Measurements from ENCODE around the gene LTV1. TPM values are rescaled to one million over a fixed set of nuclear protein-coding genes. Genes with fewer than 3 reads are reported as not detected.
"Not testable (repeated sequence)": the region's sequence is repeated elsewhere in the genome, so short reads cannot be mapped to it uniquely, and the experiment has no call there.

LTV1 gene
- total RNA-seq, 1 experiment from 2014 or later = 37.4 TPM

DNA sequence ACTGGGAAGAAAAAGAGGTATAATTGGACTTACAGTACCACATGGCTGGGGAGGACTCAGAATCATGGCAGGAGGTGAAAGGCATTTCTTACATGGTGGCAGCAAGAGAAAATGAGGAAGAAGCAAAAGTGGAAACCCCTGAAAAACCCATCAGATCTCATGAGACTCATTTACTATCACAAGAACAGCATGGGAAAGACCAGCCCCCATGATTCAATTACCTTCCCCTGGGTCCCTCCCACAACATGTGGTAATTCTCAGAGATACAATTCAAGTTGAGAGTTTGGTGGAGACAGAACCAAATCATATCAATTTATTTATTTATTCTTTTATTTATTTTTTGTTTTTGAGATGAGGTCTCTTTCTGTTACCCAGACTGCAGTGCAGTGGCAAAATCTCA is 31.4 kb downstream of the LTV1 start:
- in situ Hi-C loops (cut with HindIII; ENCODE audit: low pct_unique_long_range_greater_than_20kb, low sequenced_read_pairs); DNase-seq (ENCODE audit: low read depth, low spot score): not testable (repeated sequence)

DNA sequence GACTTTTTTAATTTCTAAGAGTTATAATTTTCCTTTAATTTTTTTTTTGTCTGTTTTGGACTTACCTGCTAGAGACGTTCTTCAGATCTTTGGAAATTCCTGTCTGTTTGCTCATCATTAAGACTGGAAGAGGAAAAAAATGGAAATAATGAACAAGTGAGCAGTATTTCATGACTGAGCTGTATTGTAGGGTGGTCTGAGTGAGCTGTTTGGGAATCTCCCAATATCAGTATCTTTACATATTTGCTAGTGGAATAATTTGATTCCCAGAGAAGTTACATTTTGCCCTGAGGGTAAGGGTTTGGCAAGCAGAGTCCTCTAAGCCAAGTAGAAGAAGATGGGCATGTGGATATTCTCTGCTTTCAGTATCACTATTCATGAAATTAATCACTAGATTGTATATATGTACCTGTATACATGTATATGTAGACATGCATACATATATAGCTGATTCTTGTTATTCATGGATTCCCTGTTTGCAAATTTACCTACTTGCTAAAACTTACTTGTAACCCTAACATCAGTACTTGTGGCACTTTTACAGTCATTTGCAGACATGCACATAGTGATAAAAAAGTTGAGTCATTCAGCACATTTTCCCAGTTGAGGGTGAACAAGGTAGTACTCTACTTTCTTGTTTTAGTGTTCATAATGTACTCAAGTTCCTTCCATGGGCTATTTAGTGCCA is 34.6 kb downstream of the LTV1 start:
- no peak for DNase-seq (ENCODE audit: low read depth, low spot score)
- in situ Hi-C loops (cut with HindIII; ENCODE audit: low pct_unique_long_range_greater_than_20kb, low sequenced_read_pairs) = no loop called here

- in situ Hi-C loops (cut with HindIII; ENCODE audit: low pct_unique_long_range_greater_than_20kb, low sequenced_read_pairs) = no loop called here
- no peak for DNase-seq (ENCODE audit: low read depth, low spot score)
Measured at GRCh38 chr6:143878272-143878760, 35.2 kb downstream of the LTV1 start.

DNA sequence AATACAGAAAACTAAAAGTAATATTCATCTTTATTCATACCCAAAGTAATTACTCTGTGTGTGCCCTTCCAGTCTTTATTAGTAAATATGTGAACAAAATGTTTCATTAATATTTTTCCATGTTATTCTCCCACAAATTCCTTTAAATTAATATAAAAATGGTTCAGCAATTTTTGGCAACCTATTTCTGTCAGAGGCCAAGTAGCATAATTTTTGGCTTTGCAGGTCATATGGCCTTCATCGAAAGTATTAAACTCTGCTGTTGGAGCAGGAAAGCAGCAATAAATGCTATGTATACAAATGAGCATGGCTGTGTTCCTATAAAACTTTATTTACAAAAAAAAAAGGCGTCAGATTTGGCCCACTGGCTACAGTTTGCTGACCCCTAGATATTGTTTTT is 37.3 kb downstream of the LTV1 start:
- no peak for DNase-seq (ENCODE audit: low read depth, low spot score)
- in situ Hi-C loops (cut with HindIII; ENCODE audit: low pct_unique_long_range_greater_than_20kb, low sequenced_read_pairs) = no loop called here

- in situ Hi-C loops (cut with HindIII; ENCODE audit: low pct_unique_long_range_greater_than_20kb, low sequenced_read_pairs) = no loop called here
- no peak for DNase-seq (ENCODE audit: low read depth, low spot score)
Measured at GRCh38 chr6:143882401-143882930, 39.3 kb downstream of the LTV1 start.

DNA sequence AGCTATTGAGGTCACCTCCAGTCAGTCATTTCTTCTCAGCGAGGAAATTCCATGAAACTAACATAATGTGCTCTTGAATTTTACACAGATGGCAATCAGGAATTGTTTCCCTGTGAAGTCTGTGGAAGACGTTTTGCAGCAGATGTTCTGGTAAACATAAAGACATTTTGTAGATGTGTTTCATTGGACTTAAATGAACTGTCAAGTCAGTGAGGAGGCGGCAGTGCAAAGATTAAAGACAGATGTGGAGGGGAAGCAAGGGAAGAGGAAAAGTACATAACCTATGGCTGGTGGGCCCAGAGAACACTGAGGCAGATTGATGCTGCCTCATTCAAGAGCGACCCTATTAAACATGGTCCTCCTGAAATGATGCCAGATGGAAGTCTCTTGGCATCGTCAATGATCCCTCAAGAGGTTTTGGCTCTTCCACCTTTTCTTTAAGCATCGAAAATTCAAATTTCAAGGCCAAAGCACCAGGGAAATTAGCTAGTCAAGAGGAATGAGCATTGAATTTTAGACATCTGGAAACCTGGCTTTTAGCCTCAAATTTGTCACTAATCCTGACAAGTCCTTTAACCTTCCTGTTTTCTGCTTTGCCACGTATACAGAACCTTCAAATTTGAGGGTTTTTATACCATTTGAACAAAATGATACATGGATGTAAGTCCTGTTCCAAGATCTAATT is 41.2 kb downstream of the LTV1 start:
- no peak for DNase-seq (ENCODE audit: low read depth, low spot score)
- in situ Hi-C loops (cut with HindIII; ENCODE audit: low pct_unique_long_range_greater_than_20kb, low sequenced_read_pairs) = no loop called here

GRCh38 chr6:143885116-143885515 is 42.0 kb downstream of the LTV1 start:
- in situ Hi-C loops (cut with HindIII; ENCODE audit: low pct_unique_long_range_greater_than_20kb, low sequenced_read_pairs) = no loop called here

GRCh38 chr6:143894655-143895054 is 51.5 kb downstream of the LTV1 start:
- in situ Hi-C loops (cut with HindIII; ENCODE audit: low pct_unique_long_range_greater_than_20kb, low sequenced_read_pairs) = no loop called here
- DNase-seq (ENCODE audit: low read depth, low spot score) = no peak

More at GRCh38 chr6:143885116-143885515, 42.0 kb downstream of the LTV1 start:
- no peak for DNase-seq (ENCODE audit: low read depth, low spot score)

DNA sequence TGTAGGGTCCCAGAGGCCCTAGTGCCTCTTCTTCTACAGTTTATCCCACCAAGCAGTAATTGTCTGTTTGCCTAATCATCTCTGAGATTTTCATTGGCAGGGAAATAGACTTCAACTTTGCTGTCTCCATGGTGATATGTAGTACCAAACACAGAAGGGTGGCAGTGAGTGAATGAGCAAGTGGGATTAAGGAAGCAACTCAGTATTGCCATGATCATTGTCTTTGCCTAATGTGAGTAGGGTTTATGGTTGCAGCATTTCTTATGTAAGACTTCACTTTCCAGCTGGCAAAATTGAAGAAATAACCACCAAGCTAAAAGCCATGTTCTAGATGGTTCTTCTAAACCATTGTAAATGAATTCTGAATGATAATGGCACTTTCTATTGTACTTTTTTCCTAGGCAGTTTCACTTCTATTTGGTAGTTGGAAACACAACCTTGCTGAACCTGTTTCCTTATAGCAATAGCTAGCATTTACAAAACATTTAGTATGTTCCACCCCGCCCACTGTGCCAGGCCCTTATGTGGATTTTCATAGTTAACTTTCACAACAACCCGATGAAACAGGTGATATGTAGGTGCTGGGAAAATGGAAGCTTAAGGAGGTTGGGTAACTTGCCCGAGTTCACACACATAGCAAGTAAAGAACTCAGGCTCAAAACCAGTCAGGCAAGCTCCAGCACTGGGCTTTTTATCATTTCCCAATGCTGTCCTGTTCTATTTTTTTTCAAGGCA is 53.2 kb downstream of the LTV1 start:
- no peak for DNase-seq (ENCODE audit: low read depth, low spot score)
- in situ Hi-C loops (cut with HindIII; ENCODE audit: low pct_unique_long_range_greater_than_20kb, low sequenced_read_pairs) = no loop called here

- in situ Hi-C loops (cut with HindIII; ENCODE audit: low pct_unique_long_range_greater_than_20kb, low sequenced_read_pairs) = no loop called here
- DNase-seq (ENCODE audit: low read depth, low spot score) = no peak
Measured at GRCh38 chr6:143900358-143900757, 57.2 kb downstream of the LTV1 start.

GRCh38 chr6:143901885-143902750 is 59.0 kb downstream of the LTV1 start:
- no peak for DNase-seq (ENCODE audit: low read depth, low spot score)
- in situ Hi-C loops (cut with HindIII; ENCODE audit: low pct_unique_long_range_greater_than_20kb, low sequenced_read_pairs) = no loop called here

DNA sequence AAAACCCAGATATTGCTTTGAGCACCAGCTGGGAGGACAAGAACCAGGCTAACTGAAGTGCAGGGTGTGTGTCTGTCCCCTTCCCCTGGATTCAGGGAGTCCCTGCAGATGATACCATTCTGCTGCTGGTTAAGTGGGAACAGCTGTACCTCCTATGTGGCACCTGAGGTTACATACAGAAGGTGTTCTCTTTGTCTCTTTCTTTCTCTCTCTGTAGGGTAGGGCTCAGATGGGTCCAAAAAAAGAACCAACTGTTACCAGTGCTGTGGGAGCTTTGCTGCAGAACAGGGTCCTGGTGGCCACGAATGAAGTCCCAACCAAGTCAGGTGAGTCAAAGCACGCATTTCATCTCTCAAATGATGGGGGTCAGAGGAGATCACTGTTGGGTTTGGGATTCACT is 59.7 kb downstream of the LTV1 start:
- DNase-seq (ENCODE audit: low read depth, low spot score) = no peak
- in situ Hi-C loops (cut with HindIII; ENCODE audit: low pct_unique_long_range_greater_than_20kb, low sequenced_read_pairs) = no loop called here

- in situ Hi-C loops (cut with HindIII; ENCODE audit: low pct_unique_long_range_greater_than_20kb, low sequenced_read_pairs) = no loop called here
- DNase-seq (ENCODE audit: low read depth, low spot score) = no peak
Measured at GRCh38 chr6:143911028-143911427, 67.9 kb downstream of the LTV1 start.

DNA sequence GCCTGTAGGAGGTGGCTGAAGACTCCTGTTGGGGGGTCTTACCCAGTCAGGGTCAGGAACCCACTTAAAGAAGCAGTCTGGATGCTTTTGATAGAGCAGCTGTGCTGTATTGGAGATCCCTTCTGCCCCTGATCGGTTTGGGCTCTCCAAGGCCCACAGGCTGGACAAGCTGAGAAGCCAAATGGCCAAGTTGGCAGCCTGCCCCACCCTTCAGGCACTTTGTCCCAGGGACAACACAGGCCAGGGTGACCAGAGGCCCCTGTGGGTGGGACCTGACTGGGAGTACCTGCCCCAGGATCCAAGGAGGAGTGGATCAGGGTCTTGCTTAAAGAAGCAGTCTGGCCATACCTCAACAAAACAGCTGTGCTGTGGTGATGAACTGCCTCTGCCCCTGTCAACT is 69.5 kb downstream of the LTV1 start:
- DNase-seq (ENCODE audit: low read depth, low spot score) = no peak
- in situ Hi-C loops (cut with HindIII; ENCODE audit: low pct_unique_long_range_greater_than_20kb, low sequenced_read_pairs) = no loop called here
